GM19351 (cell line): Measurements from ENCODE around the gene PEMT.
A peak's percentile ranks its signal among the peaks of the same experiment; 100 is the strongest.
"Not testable (repeated sequence)": the region's sequence is repeated elsewhere in the genome, so short reads cannot be mapped to it uniquely, and the experiment has no call there.

Source experiments
- ATAC-seq: cut with Tn5 transposase; IDR thresholded peaks from one replicate; pipeline ENCODE4 v1.9.1; 2021; ENCODE audit warnings: mild to moderate bottlenecking, moderate library complexity; ENCODE audit not compliant: unreplicated experiment

PEMT gene

DNA sequence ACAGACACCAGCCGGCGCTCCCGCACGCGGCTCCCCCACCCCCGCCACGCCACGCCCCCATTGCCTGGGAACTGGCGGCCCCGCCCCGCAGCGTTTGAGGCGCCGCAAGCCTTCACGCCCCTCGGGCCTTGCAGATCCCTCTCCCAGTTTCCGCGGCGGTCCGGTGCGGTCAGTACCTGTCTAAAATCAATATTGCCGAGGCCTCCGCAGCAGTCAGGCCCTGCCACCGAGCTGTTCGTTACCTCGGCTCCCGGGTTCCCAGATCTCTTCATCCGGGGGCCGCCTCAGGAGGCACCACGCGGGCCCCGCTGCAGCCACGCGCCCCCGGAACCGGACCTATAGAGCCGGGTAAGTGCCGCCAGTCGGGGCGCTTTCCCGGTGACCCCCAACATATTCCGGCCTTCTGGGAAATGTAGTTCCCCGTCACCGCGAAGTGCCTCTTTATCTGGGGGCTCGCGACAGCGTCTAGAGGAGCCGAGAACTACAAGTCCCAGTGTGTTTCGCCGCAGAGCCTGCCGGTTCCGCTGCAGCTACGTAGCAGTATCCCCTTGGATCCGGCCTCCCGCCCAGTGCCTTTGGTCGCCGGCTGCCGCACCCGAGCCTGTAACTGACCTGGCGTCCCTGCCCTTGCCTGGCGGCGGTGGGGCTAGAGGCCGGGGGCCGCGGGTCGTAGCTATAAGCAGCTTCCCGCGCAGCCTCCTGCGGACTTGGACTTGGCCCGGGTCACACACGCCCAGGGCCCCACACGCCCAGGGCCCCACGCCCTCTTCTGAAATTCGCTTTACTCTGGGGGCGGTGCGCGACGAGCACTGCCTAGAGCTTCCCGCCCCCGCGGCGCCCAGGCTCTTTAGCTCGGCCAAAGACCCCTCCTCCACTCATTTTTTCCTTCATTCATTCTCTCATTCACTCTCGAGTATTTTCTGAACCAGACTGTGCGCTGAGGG is at the start of gene PEMT:
TSS of gene PEMT (minus strand) at position 354 of the 944 bp plus-strand sequence. CDS start at position 272, 82 bp downstream.
- ATAC-seq = peak; percentile 93

GRCh38 chr17:17639661-17640270 is 48.3 kb upstream of the PEMT start:
- not testable (repeated sequence) for ATAC-seq

DNA sequence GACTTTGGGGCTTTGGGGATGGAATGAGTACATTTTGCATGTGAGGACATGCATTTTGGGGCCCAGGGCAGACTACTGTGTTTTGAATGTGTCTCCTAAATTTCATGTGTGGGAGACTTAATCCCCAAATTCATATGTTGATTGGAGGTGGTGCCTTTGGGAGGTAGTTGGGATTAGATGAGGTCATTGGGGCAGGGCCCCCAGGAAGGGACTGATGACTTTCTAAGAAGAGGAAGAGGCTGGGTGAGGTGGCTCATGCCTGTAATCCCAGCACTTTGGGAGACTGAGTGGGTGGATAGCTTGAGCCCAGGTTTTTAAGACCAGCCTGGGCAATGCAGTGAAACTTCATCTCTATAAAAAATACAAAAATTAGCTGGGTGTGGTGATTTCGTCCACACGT is 47.0 kb upstream of the PEMT start:
- no peak for ATAC-seq

DNA sequence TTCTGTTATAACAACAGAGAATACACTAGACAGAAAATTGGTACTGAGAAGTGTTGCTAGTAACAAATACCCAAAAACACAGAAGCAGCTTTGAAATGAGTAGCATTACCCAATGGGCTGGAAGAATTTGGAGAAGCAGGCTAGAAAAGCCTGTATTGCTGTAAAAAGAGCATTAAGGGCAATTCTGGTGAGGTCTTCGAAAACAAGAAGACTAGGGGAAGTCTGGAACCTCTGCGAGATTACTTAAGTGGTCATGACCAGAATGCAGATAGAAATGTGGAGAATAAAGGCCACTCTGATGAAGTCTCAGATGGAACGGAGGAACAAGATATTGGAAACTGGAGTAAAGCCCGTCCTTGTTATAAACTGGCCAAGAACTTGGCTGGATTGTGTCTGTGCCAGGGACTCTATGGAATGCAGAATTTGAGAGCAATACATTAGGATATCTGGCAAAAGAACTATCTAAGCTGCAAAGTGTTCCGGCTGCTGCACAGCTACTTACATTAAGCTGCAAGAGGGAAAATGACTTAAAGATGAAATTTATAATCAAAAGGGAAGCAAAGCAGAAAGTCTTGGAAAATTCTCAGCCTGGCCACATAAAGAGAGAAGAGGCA is 44.9 kb upstream of the PEMT start:
- ATAC-seq = no peak

GRCh38 chr17:17635537-17636271 is 44.2 kb upstream of the PEMT start:
- not testable (repeated sequence) for ATAC-seq

- ATAC-seq = no peak
Measured at GRCh38 chr17:17635126-17635525, 43.6 kb upstream of the PEMT start.

- ATAC-seq = no peak
Measured at GRCh38 chr17:17633310-17633709, 41.8 kb upstream of the PEMT start.

GRCh38 chr17:17632690-17633089 is 41.2 kb upstream of the PEMT start:
- ATAC-seq = not testable (repeated sequence)

GRCh38 chr17:17628388-17629008 is 37.0 kb upstream of the PEMT start:
- ATAC-seq = no peak

GRCh38 chr17:17626840-17627239 is 35.3 kb upstream of the PEMT start:
- no peak for ATAC-seq

GRCh38 chr17:17626151-17626805 is 34.8 kb upstream of the PEMT start:
- ATAC-seq = no peak

DNA sequence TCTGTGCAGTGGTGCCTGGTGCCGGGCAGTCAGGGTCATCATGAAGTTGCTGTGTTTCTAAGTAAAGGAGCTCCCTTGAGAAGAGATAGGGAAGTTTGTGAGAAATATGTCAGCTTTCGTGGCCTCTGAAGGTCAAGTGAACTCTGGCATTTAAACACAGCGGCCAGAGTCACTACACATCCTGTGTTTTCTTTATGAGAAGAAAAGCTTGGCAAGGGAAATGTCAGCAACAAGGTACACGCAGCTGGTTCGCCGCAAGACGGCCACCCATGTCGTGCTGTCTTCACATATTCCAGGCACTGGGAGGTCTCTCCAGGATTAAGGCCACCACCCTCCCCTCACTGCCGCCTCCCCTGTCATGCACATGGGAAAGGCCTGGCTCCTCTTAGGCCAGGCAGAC is 33.2 kb upstream of the PEMT start:
- ATAC-seq = no peak

DNA sequence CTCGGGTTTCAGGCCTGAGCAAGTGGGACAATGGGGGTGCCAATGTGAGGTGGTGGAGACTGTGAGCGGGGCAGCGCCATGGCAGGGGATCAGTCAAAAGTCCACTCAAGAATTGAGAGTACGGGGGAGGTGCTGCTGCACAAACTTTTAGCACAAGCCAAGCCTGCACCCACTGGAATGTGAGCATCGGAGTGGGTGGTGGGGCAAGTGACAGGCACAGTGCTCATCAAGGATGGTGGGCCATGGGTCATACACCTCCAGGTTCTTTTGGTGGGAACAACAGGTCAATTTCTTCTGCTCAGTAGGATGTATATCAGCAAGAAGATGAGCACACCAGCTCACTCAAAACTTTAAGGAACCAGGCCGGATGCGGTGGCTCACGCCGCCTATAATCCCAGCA is 32.4 kb upstream of the PEMT start:
- ATAC-seq = no peak

- no peak for ATAC-seq
Measured at GRCh38 chr17:17621254-17621653, 29.7 kb upstream of the PEMT start.

- peak; percentile 73 for ATAC-seq
Measured at GRCh38 chr17:17613708-17614114, 22.2 kb upstream of the PEMT start.

DNA sequence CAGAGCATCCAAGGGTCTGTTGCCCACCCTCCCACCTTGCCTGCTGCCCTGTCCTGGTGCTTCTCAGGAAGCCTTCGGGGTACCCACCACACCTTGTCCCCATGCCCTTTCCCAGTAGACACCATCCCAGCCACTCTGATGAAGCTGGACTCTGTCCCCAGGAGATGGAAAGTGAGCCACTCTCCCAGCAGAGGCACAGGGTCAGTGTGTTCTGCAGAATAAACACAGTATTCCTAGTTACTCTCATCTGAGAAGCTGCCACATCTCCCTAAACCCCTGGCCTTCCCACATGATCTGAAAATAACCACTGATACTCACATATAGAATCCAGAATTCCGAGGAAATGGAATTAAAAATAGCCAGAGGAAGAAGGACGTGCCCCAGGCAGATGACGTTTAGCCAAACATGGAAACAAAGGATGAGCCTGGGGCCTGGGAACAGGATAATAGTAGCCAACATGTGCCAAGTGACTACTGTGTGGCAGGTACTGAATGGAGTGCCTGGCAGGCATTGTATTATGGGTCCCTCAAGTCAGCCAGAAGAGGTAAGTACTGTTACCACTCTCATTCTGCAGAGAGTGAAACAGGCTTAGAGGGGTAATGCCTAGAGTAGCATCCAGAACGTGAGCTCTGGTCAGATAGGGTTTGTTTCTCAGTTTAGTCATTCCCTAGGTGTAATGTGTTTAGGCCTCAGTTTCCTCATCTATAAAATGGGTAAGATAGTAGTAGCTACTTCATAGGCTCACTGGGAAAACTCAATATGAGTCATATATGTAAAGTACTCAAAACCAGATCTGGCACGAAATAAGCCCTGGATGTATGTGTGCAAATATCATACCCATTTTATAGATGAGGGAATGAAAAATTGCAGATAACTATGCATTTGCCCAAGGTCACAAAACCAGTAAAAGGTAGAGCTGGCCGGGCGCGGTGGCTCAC is 20.8 kb upstream of the PEMT start:
- ATAC-seq = no peak

DNA sequence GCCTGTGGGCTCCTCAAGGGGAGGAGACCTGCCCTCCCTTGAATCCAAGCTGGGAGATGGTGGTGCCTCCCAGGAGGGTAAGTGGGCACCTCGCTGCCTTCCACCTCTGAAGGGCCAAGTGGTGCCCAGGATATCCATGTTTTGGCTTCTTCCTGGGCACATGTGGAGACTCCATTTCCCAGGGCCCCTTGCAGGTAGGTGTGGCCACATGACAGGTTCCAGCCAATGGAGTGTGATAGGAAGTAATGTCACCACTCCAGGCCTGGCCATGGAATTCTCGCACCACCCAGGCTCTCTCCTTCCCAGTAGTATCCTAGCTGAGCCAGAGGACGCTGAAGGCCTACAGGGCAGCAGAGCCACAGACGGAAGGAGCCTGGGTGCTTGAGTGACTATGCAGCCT is 17.6 kb upstream of the PEMT start:
- ATAC-seq = no peak

DNA sequence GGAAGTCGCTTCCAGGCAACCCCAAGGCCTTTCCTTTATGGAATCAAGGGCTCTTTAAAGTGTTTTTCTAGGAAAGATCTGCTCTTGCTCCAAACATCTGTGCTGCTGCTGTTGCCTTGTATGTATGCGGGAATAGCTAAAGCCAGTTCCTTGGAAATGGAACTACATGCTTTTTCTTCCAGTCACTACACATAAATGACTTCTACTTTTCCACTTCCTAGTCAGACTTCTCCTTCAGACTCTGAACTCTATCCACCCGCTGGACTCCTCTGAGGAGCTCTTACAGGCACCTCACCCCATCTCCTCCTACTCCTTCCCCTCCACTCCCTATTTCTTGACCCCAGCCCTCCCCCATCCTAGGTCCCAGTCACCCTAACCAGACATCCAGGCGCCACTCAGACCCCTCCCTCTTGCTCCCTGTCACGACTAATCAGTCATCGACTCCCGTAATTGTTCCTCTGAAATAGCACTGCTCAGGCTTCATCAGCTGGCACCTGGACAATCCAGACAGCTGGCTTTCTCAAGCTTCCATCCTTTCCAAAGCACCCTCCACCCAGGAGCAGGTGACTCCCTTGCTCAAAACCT is 15.0 kb upstream of the PEMT start:
- ATAC-seq = no peak

GRCh38 chr17:17605729-17606088 is 14.2 kb upstream of the PEMT start:
- ATAC-seq = no peak
